GM19193 (cell line): ENCODE measurements around the gene MYRF.

Experiments
- POLR2A ChIP-seq: IDR thresholded peaks from 4 replicates; pipeline ENCODE4 v1.6.1; 2011; ENCODE audit not compliant: insufficient read depth, insufficient read length; ENCODE audit errors: extremely low read depth

The MYRF gene

GRCh38 chr11:61779666-61780525 lies 27.5 kb downstream of the MYRF start:
- no peak for TF ChIP-seq POLR2A

- TF ChIP-seq POLR2A: no peak
Observed at GRCh38 chr11:61780581-61781162, 28.2 kb downstream of the MYRF start.

GRCh38 chr11:61781585-61781984 lies 29.1 kb downstream of the MYRF start:
- TF ChIP-seq POLR2A: no peak

- TF ChIP-seq POLR2A: no peak
Observed at GRCh38 chr11:61782299-61782698, 29.9 kb downstream of the MYRF start.

- TF ChIP-seq POLR2A: no peak
Observed at GRCh38 chr11:61782841-61783240, 30.4 kb downstream of the MYRF start.

GRCh38 chr11:61783717-61784505 lies 31.5 kb downstream of the MYRF start:
- TF ChIP-seq POLR2A: peak; percentile 4

- no peak for TF ChIP-seq POLR2A
Observed at GRCh38 chr11:61784506-61784805, 32.0 kb downstream of the MYRF start.

GRCh38 chr11:61785837-61786402 lies 33.5 kb downstream of the MYRF start:
- TF ChIP-seq POLR2A: no peak

GRCh38 chr11:61787928-61788491 lies 35.6 kb downstream of the MYRF start:
- TF ChIP-seq POLR2A: no peak

- TF ChIP-seq POLR2A: no peak
Observed at GRCh38 chr11:61791737-61792309, 39.4 kb downstream of the MYRF start.

- peak; percentile 95 for TF ChIP-seq POLR2A
Observed at GRCh38 chr11:61792310-61793082, 40.1 kb downstream of the MYRF start, which contains the start of the genes FEN1 and TMEM258. TSS of gene FEN1 (plus strand) at chr11:61792911. CDS start at chr11:61795362, 2,451 bp downstream. TSS of gene TMEM258 (minus strand) at chr11:61792599. CDS start at chr11:61792558, 41 bp downstream.

- TF ChIP-seq POLR2A: no peak
Observed at GRCh38 chr11:61793083-61793828, 40.8 kb downstream of the MYRF start.

- no peak for TF ChIP-seq POLR2A
Observed at GRCh38 chr11:61793829-61794204, 41.4 kb downstream of the MYRF start.

- no peak for TF ChIP-seq POLR2A
Observed at GRCh38 chr11:61794579-61794978, 42.1 kb downstream of the MYRF start.

GRCh38 chr11:61795459-61795858 lies 43.0 kb downstream of the MYRF start:
- TF ChIP-seq POLR2A: no peak
